Stimulated activated CD4-positive, alpha-beta T cell treated with anti-CD3 and anti-CD28 coated beads, Interleukin-2, amount 100 ng/mL, for 24 hours (primary cell): ENCODE results near the gene LSAMP.

Experiments
- DNase-seq, 2 donors: peaks; one replicate each; pipeline ENCODE4 v3.0.0-alpha.2; 2020

LSAMP gene

GRCh38 chr3:116155841-116156240, 289.4 kb downstream of the LSAMP start:
- DNase-seq = no peak

- no peak for DNase-seq
These were observed 290.9 kb downstream of the LSAMP start for GRCh38 chr3:116154389-116154788.

DNA sequence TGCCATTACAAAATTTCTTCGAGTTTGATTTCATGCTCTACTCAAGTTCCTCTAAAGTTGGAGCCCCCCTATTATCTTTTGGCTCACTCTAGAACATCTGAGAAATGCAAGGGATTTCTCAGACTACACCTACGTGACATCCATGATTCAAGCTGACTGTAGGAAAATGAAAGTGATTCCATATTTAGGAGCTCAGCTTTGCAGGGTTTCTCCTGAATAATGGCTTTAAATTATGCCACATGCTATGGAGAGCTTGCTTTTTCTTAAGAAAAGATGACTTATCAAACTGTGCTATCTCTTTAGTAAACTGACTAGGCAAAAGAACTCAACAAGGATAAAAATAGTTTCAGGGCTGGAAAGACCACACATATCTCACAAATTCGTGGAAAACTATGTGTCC, 292.1 kb downstream of the LSAMP start:
- no peak for DNase-seq

- no peak for DNase-seq
These were observed 294.6 kb downstream of the LSAMP start for GRCh38 chr3:116150655-116151167.

DNA sequence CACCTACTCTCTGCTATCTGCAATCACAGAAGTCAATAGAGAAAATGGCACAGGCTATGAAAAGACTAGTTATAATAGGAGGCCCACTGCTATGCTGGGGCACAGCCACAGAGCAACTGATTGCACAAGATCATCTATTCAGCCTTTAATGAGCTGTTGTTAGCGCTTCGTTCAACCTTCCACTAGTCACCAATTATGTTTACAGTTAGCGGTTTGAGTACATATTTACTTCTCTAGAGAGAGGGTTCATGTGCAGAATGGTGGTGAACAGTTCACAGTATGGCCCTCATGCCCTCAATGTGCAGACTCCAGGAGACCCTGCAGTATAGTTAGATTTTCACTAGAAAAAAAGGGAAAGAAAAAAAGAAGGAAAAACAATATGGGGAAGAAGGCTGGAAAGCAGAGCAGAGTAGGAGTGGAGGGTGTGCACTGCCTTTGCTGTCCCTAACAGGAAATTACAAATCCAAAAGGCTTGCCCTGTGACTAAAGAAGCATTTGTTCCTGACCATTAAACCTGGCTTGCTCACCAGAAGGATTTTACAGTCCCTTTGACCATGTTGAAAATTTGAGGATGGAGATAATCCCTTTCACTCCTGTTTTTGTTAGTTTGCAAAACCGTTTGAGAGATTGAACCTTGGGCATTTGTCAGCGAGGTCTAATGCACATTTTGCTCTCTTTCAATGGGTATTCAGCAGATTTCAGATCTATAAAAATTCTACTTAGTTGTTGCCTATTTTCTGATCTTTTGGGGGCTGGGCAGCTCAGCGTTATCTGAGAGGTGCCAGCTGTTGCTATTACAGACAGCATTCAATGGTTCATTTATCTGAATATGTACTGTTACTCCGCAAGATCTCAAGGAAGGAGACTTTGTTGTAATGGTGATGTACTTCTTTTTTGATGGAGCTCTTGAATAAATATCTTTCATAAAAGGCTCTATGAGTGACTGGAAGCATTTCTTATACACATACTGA, 296.1 kb downstream of the LSAMP start:
- no peak for DNase-seq

GRCh38 chr3:116145613-116146012, 299.7 kb downstream of the LSAMP start:
- DNase-seq = no peak

DNA sequence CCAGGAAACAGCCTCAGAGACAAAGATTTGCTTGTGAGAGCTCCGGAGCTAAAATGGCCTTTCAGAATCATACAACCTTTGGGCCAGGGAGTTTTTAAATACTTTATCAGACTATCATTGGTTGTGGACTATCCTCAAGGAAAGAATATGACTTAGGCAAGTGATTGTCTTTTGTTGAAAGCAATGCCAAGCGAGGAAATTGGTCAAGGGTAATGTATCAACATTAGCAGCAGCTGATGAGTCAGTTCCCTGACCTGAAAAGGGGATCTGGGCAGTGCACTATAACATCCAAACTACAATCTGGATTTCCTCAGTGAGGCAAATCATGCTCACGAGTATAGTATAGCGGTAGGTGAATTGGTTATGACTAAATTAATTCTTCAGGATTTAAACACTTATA, 303.6 kb downstream of the LSAMP start:
- DNase-seq = no peak

GRCh38 chr3:116140100-116140689, 305.1 kb downstream of the LSAMP start:
- DNase-seq = no peak

GRCh38 chr3:116139641-116140040, 305.6 kb downstream of the LSAMP start:
- no peak for DNase-seq

GRCh38 chr3:116135457-116136085, 309.7 kb downstream of the LSAMP start:
- DNase-seq = no peak

DNA sequence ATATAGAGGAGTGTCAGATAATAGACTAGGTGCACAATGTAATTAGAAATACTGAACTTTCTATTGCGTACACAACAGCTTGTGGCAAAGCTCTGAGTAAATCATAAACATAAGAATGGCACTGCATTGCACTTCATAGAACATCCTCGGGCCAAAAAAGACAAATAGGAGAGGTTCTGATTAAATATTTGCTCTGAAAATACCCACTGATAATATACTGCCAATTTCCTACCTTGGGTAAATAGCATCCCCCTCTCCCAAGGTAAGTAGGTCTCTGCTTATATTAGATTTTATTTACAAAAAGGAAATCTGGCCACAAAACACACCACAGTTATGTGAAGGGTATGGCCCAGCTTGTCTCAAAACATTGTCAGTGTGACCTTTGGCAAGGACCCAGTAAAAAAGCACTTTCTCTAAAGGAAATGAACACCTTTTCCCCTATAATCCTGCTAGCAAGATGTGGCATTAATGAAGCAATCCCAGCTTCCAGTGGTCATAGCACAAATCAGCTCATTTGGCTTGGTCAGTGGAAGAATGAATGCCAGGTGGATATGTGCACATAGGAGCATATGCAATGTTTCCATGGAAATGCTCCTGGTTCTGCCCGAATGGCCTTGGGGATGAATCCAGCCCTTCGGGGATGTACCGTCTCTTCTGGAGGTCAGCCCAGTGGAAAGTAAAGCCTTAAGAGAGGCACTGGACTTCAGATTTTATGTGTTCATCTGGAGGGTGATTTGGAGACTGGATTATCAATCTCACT, 315.9 kb downstream of the LSAMP start:
- no peak for DNase-seq

DNA sequence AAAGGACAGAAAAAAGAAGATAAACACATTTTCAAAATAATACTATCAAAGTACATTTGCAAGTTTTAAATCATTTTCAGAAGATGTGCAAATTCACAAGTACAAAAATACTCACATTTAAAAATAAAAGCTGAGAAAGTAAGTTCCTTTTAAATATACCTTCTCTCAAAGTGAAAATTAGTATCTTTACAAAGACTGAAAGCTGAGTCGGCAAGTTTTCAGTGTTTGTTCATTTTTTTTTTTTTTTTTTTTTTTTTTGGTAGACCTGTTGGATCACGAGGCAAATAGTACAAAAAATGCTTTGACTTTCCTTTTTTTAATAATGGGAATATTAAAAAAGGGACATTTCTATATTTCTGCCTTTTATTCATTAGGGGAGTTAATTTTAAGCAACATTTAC, 317.8 kb downstream of the LSAMP start:
- DNase-seq = no peak

DNA sequence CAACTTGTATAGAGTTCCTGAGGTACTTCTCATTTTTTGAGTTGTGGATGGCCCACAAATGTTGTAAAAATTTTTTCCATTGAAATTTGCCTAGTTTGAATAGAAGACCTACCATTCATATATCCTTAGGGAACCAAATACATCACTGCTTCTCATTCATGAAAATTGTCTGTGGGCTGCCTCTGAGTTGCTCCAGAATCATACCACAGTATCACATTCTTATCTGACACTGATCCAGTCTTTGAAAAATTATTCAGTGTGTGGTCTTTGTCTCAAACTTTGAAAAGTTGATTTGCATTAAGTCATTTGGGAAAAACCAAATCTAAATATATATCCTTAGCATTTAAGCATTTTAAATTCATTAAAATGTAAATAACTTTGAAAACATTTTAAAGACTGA, 321.1 kb downstream of the LSAMP start:
- no peak for DNase-seq

GRCh38 chr3:116118475-116119169, 326.7 kb downstream of the LSAMP start:
- DNase-seq = no peak

GRCh38 chr3:116114586-116114985, 330.7 kb downstream of the LSAMP start:
- DNase-seq = no peak

- no peak for DNase-seq
These were observed 332.6 kb downstream of the LSAMP start for GRCh38 chr3:116112696-116113095.

DNA sequence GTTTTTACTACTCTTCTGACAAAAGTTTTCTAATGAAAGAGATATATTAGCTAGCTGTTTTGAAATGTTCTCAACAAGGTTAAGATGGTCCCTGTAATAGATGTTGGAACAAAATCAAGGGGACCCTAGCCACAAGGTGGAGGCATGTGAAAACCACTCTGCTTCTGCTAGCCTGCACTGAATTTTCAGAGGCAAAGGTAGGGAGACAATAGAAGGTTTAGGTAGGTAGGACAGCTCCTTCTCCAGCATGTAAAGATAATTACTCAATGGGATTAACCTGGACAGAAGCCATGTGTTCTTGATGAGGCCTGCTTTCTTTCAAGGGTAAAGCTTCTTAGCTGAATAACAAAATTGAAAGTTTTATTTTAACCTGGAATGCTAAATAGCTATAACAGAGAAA, 333.5 kb downstream of the LSAMP start:
- no peak for DNase-seq

GRCh38 chr3:116103868-116104530, 341.3 kb downstream of the LSAMP start:
- no peak for DNase-seq

DNA sequence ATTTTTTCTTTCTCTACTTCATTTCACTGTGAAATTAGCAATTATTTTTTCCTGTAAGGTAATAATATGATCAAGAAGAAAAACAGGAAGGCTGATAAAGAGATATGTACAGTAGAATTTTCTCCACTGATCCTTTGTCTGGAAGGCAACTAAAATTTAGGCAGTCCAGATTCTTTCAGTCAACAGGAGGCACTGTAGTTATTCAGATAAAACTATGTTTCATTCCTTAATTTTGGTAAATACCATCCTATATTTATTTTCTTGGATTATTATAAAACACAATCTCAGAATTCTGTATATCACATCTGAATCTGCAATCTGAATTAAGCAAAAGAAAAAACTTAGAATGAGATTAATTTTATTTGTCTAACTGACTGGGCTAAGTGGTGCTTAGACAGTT, 343.2 kb downstream of the LSAMP start:
- no peak for DNase-seq

- DNase-seq = no peak
These were observed 348.1 kb downstream of the LSAMP start for GRCh38 chr3:116097226-116097625.

DNA sequence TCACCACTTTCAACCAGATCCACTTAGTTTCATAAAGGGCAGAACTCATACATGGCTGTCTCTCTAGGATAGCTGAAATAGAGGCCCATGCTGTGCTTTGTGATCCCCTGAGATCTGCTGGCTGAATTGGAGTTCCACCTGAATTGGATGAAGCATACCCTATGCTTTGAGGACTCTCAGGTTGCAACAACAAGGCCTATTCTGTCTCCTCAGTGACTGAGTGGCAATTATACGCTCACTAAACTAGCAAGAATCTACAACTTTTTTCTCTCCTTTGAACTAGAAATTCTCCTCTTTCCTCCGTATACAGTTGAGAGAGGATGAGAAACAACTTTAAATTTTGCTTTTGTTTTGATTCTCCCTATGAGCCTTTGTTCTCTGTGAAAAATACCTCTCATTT, 348.7 kb downstream of the LSAMP start:
- no peak for DNase-seq

- DNase-seq = no peak
These were observed 351.9 kb downstream of the LSAMP start for GRCh38 chr3:116093374-116093773.
